ENCODE data around the gene MAN2A2.
A peak's percentile ranks its signal among the peaks of the same experiment; 100 is the strongest.

MAN2A2 gene

DNA sequence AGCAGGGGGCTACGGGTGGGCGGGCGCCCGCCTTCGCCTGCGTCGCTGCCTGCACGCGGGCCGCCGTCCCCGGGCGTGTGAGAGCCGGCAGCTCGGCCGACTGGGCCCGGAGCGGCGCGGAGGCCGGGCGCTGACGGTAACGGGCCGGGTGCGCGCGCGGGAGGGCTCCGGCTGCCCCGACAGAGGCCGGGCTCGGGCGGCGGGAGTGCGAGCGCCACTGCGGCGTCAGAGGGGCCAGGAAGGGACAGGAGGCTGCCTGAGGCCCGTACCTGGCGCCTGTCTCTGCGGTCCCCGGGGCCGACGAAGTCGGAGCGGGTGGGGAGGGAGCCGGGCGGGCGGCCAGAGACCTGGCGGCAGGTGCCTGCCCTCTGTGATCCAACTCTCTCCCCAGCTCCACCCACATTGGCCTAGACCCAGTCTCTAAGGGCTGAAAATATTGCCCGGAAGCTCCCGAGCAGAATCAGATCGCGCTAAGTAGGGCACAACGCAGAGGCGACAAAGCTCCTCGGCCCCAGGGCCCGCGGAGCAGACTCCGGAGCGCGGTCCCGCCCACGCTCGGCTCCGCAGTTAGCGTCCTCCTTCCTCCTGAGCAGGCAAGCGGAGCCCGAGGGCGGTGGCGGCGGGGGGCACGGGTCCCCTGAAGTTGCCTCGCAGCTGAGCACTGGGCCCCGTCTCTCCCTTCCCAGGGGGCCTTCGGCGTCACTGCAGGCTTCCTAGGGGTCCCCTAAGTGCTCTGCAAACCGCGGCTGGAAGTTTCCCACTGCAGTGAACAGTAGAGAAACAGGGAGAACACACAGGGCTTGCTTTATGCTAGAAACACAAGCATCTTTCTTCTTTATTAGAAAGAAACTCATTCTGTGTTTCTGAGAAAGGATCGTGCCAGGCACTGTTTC, at the start of gene MAN2A2:
MAN2A2 (plus strand) TSS at position 463 of the 893 bp plus-strand sequence. CDS start 906 bp downstream, outside the sequence.
- DNase-seq (ENCODE audit: low read depth), result peak; percentile 62

GRCh38 chr15:90855139-90855538, 48.0 kb upstream of the MAN2A2 start:
- DNase-seq (ENCODE audit: low read depth), result no peak

GRCh38 chr15:90857337-90857736, 45.8 kb upstream of the MAN2A2 start:
- no peak for DNase-seq (ENCODE audit: low read depth)

DNA sequence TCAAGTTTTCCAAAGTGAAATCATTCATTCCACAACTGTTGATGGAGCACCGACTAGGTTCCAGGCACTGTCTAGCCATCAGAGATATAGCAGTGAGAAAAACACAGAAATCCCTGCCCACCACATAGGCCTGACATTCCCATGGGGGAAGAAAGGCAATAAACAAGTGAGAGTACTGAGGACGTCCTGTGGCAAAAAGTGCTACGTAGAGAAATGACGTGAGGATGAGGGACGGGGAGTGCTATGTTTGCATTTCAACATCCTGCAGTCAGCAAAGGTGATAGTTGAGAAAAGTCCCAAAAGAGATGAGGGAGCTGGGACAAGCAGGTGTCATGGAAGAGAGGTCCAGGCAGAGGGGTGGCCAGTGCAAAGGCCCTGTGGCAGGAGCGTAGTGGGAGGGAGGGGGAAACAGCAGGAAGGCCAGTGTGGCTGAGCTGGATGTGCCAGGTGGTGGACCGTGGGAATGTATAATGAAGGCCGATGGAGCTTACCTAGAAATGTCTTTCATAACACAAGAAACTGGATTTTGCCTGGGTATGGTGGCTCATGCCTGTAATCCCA, 45.1 kb upstream of the MAN2A2 start:
- DNase-seq (ENCODE audit: low read depth), result no peak

- DNase-seq (ENCODE audit: low read depth), result no peak
These were observed 43.6 kb upstream of the MAN2A2 start for GRCh38 chr15:90859234-90860131.

DNA sequence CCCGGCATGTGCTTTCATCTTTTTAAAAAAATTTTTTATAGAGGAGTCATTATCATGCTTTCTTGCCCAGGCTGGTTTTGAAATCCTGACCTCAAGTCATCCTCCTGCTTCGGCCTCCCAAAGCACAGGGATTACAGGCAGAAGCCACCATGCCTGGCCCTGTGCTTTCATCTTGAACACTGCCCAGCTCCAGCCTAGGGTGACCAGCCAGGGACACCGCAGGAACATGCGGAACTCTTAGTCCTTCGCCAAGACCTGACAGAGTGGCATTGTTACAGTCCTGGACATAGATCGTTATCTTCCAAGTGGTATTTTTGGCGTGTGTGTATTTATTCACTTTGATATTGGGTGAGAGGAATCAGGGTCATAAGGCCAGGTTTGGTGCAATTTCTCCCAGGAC, 42.7 kb upstream of the MAN2A2 start:
- DNase-seq (ENCODE audit: low read depth), result no peak

GRCh38 chr15:90860942-90861675, 42.0 kb upstream of the MAN2A2 start:
- DNase-seq (ENCODE audit: low read depth), result no peak

- no peak for DNase-seq (ENCODE audit: low read depth)
These were observed 40.6 kb upstream of the MAN2A2 start for GRCh38 chr15:90862487-90862886.

DNA sequence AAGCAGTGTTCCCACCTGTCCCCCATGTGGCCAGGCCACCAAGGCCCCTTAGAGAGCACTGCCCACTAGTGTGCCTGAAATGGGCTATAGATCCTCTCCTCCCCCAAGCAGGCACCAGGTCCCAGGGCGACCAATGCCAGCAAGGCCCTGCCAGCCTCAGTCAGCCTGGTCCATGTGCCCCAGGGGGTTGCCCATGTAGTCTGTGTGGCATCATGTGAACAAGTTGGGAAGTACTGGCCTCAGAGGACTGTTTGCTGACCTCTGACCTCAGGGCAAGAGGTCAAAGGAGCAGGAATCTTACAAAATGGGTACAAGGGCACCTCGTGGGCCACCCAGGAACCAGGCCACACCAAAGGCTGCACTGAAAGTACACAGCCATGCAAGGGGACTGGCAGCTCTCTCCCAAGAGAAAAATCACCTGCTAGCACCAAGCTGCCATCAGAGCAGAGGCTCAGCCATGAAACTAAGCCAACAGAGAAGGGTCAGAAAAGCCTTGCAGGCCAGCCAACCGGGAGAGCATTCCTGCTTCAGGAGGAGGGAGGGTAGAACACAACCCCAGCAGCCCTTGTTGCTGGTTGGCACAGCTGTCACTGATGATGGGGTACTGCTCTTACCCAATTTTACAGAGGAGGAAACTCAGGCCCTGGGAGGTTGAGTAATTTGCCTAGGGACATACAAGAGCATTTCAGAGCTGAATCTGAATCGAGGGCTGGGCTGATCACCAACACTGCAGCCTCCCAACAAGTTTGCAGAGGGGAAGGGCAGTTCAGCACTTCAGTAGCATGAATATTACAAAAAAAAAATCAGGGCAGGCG, 39.9 kb upstream of the MAN2A2 start:
- peak; percentile 18 for DNase-seq (ENCODE audit: low read depth)

DNA sequence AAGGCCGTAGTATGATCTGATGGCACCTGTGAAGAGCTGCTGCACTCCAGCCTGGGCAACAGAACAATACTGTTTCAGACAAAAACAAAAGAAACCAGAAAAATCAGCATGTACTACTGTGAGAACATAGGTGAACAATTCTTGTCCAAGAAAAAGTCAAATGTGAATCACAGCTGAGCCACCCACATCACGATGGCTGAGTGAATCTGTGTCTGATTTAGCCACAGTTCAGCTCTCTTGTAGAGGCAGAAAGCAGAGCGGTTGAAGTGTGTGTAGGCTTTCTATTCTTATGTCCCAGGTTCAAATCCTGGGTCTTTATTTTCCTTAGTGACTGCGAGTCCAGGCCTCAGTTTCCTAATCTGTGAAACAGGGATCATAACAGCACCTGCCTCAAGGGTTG, 39.1 kb upstream of the MAN2A2 start:
- no peak for DNase-seq (ENCODE audit: low read depth)

DNA sequence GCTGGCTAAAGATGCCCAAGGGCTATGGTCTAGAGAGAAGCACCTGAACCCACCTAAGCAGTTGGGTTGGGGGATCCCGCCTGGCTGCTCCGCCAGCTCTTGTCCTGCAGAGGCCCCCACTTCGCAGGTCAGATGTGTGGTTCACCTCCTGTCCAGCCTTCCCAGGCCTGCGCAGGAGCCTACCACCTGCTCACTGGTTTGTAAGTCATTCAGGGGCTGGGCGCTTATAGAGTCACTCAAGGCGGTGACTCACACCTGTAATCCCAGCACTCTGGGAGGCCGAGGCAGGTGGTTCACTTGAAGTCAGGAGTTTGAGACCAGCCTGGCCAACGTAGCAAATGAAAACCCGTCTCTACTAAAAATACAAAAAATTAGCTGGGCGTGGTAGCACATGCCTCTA, 38.6 kb upstream of the MAN2A2 start:
- DNase-seq (ENCODE audit: low read depth), result peak; percentile 49

DNA sequence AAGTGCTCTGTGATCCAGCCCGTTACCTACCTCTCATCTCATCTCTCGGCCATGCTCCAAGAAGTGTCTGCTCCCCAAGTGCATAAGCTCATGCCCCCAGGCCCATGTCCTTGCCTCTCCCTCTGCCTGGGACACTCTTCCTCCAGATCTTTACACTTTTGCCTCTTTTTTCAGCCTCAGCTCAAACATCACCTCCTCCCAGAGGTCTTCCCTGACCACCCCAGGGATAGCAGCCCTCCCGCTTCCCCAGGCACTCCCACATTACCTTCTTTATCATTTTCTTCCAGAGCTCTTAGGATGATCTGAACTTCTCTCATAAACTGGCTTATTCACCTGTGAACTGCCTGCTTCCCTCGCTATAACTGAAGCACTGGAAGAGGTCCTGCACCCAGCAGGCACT, 37.4 kb upstream of the MAN2A2 start:
- no peak for DNase-seq (ENCODE audit: low read depth)

DNA sequence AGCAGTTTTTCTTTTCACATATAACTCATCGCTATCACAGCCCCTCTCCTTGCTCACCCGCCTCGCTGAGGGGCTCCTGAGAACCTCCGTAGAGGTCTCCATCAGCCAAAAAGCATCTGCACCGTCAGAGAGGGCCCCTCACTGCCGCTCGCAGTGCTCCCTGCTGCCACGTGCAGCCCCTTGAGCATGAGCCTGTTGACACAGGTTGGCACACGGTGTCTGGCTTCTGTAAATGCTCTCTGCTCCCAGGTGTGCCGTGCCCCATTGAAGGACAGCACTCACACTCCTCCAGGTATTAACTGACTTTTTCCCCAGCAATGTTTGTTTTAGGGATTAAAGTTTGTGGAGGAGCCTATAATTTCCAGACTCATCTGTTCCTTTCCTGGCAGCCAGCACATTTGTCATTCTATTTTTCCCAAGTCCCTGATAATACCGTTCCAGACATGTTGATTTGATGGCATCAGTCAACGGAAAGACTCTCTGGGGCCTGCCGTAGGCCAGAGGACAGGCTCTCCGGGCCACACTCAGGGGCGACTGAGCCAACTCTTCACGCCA, 36.9 kb upstream of the MAN2A2 start:
- no peak for DNase-seq (ENCODE audit: low read depth)

GRCh38 chr15:90866800-90867199, 36.3 kb upstream of the MAN2A2 start:
- DNase-seq (ENCODE audit: low read depth), result no peak

DNA sequence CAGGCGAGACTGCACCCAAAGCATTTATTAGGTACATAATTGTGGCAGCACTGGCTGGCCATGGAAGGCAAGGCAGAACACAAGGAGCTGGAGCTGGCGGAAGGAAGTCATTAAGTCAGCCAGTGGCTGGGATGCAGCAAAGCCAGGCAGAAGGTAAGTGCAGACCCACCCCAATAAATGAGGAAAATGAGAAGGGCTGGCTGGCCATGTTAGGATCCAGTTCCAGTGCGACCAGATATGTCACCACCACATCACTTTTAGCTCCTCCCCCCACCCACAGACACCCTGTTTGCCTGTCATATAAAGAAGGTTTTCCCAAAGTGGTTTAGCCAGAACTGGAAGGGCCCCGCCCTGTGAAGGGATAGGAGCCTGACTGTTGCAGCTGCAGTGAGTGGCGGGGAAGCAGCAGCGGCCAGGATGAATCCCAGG, 34.8 kb upstream of the MAN2A2 start, which contains the start of gene FURIN:
FURIN (plus strand) TSS at position 328 of the 429 bp plus-strand sequence. CDS start 7,153 bp downstream, outside the sequence.
- no peak for DNase-seq (ENCODE audit: low read depth)

GRCh38 chr15:90869140-90869541, 34.0 kb upstream of the MAN2A2 start:
- no peak for DNase-seq (ENCODE audit: low read depth)

- peak; percentile 95 for DNase-seq (ENCODE audit: low read depth)
These were observed 33.3 kb upstream of the MAN2A2 start for GRCh38 chr15:90869601-90870353.

- DNase-seq (ENCODE audit: low read depth), result peak; percentile 45
These were observed 32.6 kb upstream of the MAN2A2 start for GRCh38 chr15:90870354-90871138.
